Measurements from ENCODE around the gene RTL10. TPM values are rescaled to one million over a fixed set of nuclear protein-coding genes. Genes with fewer than 3 reads are reported as not detected.
A peak's percentile ranks its signal among the peaks of the same experiment; 100 is the strongest.

The RTL10 gene
- total RNA-seq, 1 experiment from 2014 or later: 26.7 TPM

- BruUV-seq (replicated peaks): no TSS peak
- Histone ChIP-seq H3K27me3 (ENCODE audit: control insufficient read depth, insufficient read depth, low read length) (no peaks in the 10 kb centered on the region), H3K27ac (ENCODE audit: low read length) (peak overlapping the region; percentile 51; the same call in 1 of the 2 replicates), H3K4me3 (ENCODE audit: low read depth in 2 of 2, low read length in 2 of 2) (no peak overlapping the region), H3K9me3 (ENCODE audit: control insufficient read depth, insufficient read depth, low read depth, low read length) (no peaks in the 10 kb centered on the region), H3K36me3 (ENCODE audit: control insufficient read depth, insufficient read depth, low read length) (peaks cover 11% of the 10 kb centered on the region; the same call in 1 of the 2 replicates), H3K4me1 (ENCODE audit: control insufficient read depth, insufficient read depth, low read length) (peaks cover 53% of the 10 kb centered on the region)
- intact Hi-C loops (cut with micrococcal nuclease; ENCODE audit: unreplicated experiment): no loop called here
- ChIA-PET CTCF (no interaction called here), POLR2A (no interaction called here)
- in situ Hi-C loops (cut with HindIII; ENCODE audit: low pct_unique_long_range_greater_than_20kb, low sequenced_read_pairs): no loop called here
- DNase-seq (ENCODE audit: low read depth, low spot score) (no peak), ATAC-seq (no peak)
- TF ChIP-seq SIN3A (IDR thresholded peaks at IDR 0.05; ENCODE audit: borderline replicate concordance, insufficient read depth, low read depth, low read length) (no peak), CTCF (IDR thresholded peaks at IDR 0.05) (no peak), REST (IDR thresholded peaks at IDR 0.05; ENCODE audit: insufficient read depth in 1 of 2, low read depth in 2 of 2, low read length in 1 of 2) (no peak), POLR2AphosphoS5 (IDR thresholded peaks at IDR 0.05; ENCODE audit: low read depth, low read length) (no peak)
These were observed 3.1 kb downstream of the RTL10 start for GRCh38 chr22:19851291-19852176.

GRCh38 chr22:19850763-19851109, 3.9 kb downstream of the RTL10 start:
- H3K4me1 ChIP-seq (ENCODE audit: control insufficient read depth, insufficient read depth, low read length): peaks cover 47% of the 10 kb centered on the region
- no peaks in the 10 kb centered on the region for H3K9me3 ChIP-seq (ENCODE audit: control insufficient read depth, insufficient read depth, low read depth, low read length)
- ChIA-PET POLR2A (interaction anchor here (1.1 kb wide), 1 partner anchor 14 kb away, joined by 3 read pairs; no protein-coding TSS in a partner anchor), CTCF (no interaction called here)
- no peaks in the 10 kb centered on the region for H3K27me3 ChIP-seq (ENCODE audit: control insufficient read depth, insufficient read depth, low read length)
- no TSS peak for BruUV-seq (replicated peaks)
- peaks cover 11% of the 10 kb centered on the region; the same call in 1 of the 2 replicates for H3K36me3 ChIP-seq (ENCODE audit: control insufficient read depth, insufficient read depth, low read length)
- no peak overlapping the region for H3K4me3 ChIP-seq (ENCODE audit: low read depth in 2 of 2, low read length in 2 of 2)
- intact Hi-C loops (cut with micrococcal nuclease; ENCODE audit: unreplicated experiment): no loop called here
- TF ChIP-seq CTCF (IDR thresholded peaks at IDR 0.05): no peak
- no peak for TF ChIP-seq REST (IDR thresholded peaks at IDR 0.05; ENCODE audit: insufficient read depth in 1 of 2, low read depth in 2 of 2, low read length in 1 of 2)
- no peak for TF ChIP-seq SIN3A (IDR thresholded peaks at IDR 0.05; ENCODE audit: borderline replicate concordance, insufficient read depth, low read depth, low read length)
- TF ChIP-seq POLR2AphosphoS5 (IDR thresholded peaks at IDR 0.05; ENCODE audit: low read depth, low read length): no peak
- TF ChIP-seq TCF7L2 (IDR thresholded peaks at IDR 0.05; ENCODE audit: low read depth, low read length): no peak
- DNase-seq (ENCODE audit: low read depth, low spot score) (no peak), ATAC-seq (no peak)
- H3K27ac ChIP-seq (ENCODE audit: low read length): peak overlapping the region; percentile 51
- in situ Hi-C loops (cut with HindIII; ENCODE audit: low pct_unique_long_range_greater_than_20kb, low sequenced_read_pairs): no loop called here
